MM.1S (cell line): ENCODE data around the gene ACTN1.

Experiments
- DNase-seq: peaks from one replicate; pipeline ENCODE4 v3.0.0-alpha.2; 2015
- H2AFZ ChIP-seq: fragments of 300-600 bp; sonication (generic); 2 replicates; pipeline ENCODE4 v1.6.0; 2016; ENCODE audit warnings: antibody characterized with exemption, low read length
- H3F3A ChIP-seq: fragments of 300-600 bp; sonication (generic); 2 replicates; pipeline ENCODE4 v1.6.1; 2016; ENCODE audit warnings: mild to moderate bottlenecking, antibody characterized with exemption, low read length, moderate library complexity, mixed read lengths; ENCODE audit not compliant: insufficient read depth
- H3K27ac ChIP-seq: fragments of 300-600 bp; sonication (generic); 2 replicates; pipeline ENCODE4 v1.5.1; 2016; ENCODE audit warnings: mild to moderate bottlenecking, low read length
- H3K27me3 ChIP-seq: fragments of 300-600 bp; sonication (generic); replicated peaks from 2 replicates; pipeline ENCODE4 v1.6.0; 2016; ENCODE audit warnings: low read length; ENCODE audit not compliant: insufficient read depth
- H3K36me3 ChIP-seq: fragments of 300-600 bp; sonication (generic); replicated peaks from 2 replicates; pipeline ENCODE4 v1.6.1; 2016; ENCODE audit warnings: mild to moderate bottlenecking, low read length, mixed read lengths; ENCODE audit not compliant: insufficient read depth
- H3K4me1 ChIP-seq: fragments of 300-600 bp; sonication (generic); 2 replicates; pipeline ENCODE4 v1.6.1; 2016; ENCODE audit warnings: low read length, mixed read lengths
- H3K4me2 ChIP-seq: fragments of 300-600 bp; sonication (generic); 2 replicates; pipeline ENCODE4 v1.6.0; 2016; ENCODE audit warnings: low read depth, low read length
- H3K4me3 ChIP-seq: fragments of 300-600 bp; sonication (generic); 2 replicates; pipeline ENCODE4 v1.5.1; 2016; ENCODE audit warnings: low read length, mixed read lengths
- H3K79me2 ChIP-seq: fragments of 300-600 bp; sonication (generic); 2 replicates; pipeline ENCODE4 v1.6.1; 2016; ENCODE audit warnings: mixed run types, low read length, mixed read lengths
- H3K9ac ChIP-seq: fragments of 300-600 bp; sonication (generic); 2 replicates; pipeline ENCODE4 v1.6.1; 2016; ENCODE audit warnings: low read length, mixed read lengths
- H3K9me2 ChIP-seq: fragments of 300-600 bp; sonication (generic); replicated peaks from 2 replicates; pipeline ENCODE4 v1.6.1; 2016; ENCODE audit warnings: mild to moderate bottlenecking, low read length, mixed read lengths; ENCODE audit not compliant: insufficient read depth
- H3K9me3 ChIP-seq: fragments of 300-600 bp; sonication (generic); replicated peaks from 2 replicates; pipeline ENCODE4 v1.6.1; 2016; ENCODE audit warnings: mild to moderate bottlenecking, low read length, mixed read lengths; ENCODE audit not compliant: insufficient read depth
- H4K20me1 ChIP-seq: fragments of 300-600 bp; sonication (generic); 2 replicates; pipeline ENCODE4 v1.6.1; 2016; ENCODE audit warnings: mild to moderate bottlenecking, low read length, moderate library complexity, mixed read lengths; ENCODE audit not compliant: insufficient read depth
- EZH2 ChIP-seq: fragments of 300-600 bp; sonication (generic); optimal IDR thresholded peaks from 2 replicates; pipeline ENCODE3; 2017; ENCODE audit warnings: low read depth, mild to moderate bottlenecking, antibody characterized with exemption, low read length, mixed read lengths
- EZH2phosphoT487 ChIP-seq: fragments of 300-600 bp; sonication (generic); IDR thresholded peaks from 2 replicates; pipeline ENCODE4 v1.6.1; 2018; ENCODE audit warnings: antibody characterized with exemption, low read length
- TF ChIP-seq, protein P1 (sequence below): fragments of 300-600 bp; sonication (generic); IDR thresholded peaks from 2 replicates; pipeline ENCODE4 v1.5.1; 2016; ENCODE audit warnings: antibody characterized with exemption, low read length, mixed read lengths

The ACTN1 gene

DNA sequence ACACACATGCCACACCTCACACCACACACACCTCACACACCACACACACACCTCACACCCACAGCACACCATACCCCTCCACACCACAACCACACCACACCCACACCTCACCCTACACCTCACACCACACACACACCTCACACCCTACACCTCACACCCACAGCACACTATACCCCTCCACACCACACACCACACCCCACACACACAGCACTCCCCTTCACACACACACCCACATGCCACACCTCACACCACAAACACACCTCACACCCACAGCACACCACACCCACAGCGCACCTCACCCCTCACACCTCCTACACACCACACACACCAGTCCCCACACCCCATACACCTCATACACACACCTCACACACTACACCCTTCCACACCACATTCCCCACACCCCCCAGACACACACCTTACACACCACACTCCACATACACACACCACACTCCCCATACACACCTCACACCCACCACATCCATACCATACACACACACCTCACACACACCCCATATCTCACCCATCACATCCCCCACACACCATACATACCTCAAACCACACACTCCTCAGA, 80.0 kb downstream of the ACTN1 start:
- no peaks in the 10 kb centered on the region for H3K9me3 ChIP-seq
- no peaks in the 10 kb centered on the region for H3K79me2 ChIP-seq
- peaks cover 6% of the 10 kb centered on the region; the same call in 1 of the 2 replicates for H3K4me1 ChIP-seq
- H3K4me3 ChIP-seq = no peak overlapping the region
- H3K4me2 ChIP-seq = no peak overlapping the region
- no peak for DNase-seq
- no peak overlapping the region for H3K27ac ChIP-seq
- no peak overlapping the region for H3K9ac ChIP-seq
- H3K9me2 ChIP-seq = no peaks in the 10 kb centered on the region
- no peaks in the 10 kb centered on the region for H3K36me3 ChIP-seq
- 0 out of 2 replicates have a peak, but pooled peaks cover 4% of the 10 kb centered on the region for H3F3A ChIP-seq
- H4K20me1 ChIP-seq = no peaks in the 10 kb centered on the region
- no peaks in the 10 kb centered on the region for H3K27me3 ChIP-seq
- no peak for TF ChIP-seq EZH2
- no peak overlapping the region for H2AFZ ChIP-seq

DNA sequence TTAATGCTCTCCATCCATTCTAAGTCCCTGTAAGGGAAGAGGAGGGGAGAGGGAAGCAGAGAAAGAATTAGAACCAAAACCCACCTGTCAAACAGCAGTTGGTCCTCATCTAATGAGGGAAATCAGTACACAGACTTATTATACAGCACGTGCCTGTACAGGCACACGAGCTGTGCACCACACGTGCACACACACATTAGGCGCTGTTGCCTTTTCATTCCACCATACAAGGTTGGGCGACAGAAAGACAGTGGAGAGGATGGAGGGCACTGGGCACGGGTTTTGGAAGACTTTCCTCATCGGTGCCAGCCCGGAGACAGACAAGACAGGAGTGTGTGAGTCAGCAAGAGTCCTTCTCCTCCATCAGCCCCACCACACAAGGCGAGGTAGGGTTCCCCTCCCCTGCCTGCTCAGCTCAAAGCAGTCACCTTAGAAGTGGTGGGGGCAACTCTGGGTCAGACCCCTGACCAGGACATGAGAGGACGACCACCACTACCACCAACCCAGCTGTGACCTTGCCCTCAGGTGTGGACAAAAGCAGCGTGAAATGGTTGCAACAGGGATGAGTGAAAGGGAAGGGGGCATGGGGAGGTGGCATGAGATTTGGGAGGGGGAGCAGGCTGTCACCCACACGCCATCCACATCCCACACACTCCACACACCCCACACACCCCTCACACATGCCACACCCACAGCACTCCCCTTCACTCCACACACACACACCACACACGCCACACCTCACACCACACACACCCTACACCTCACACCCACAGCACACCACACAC, 80.7 kb downstream of the ACTN1 start:
- Histone ChIP-seq H3F3A (0 out of 2 replicates have a peak, but pooled peaks cover 4% of the 10 kb centered on the region), H3K9ac (no peak overlapping the region), H3K4me3 (no peak overlapping the region), H3K27ac (peak overlapping the region; percentile 52; the same call in 1 of the 2 replicates), H3K9me3 (no peaks in the 10 kb centered on the region), H3K36me3 (no peaks in the 10 kb centered on the region), H3K79me2 (no peaks in the 10 kb centered on the region), H3K4me2 (no peak overlapping the region), H2AFZ (0 out of 2 replicates have a peak overlapping the region, but pooled peaks have one; percentile 15), H3K4me1 (peaks cover 6% of the 10 kb centered on the region; the same call in 1 of the 2 replicates), H3K9me2 (no peaks in the 10 kb centered on the region), H4K20me1 (no peaks in the 10 kb centered on the region), H3K27me3 (no peaks in the 10 kb centered on the region)
- no peak for TF ChIP-seq EZH2
- no peak for TF ChIP-seq EZH2phosphoT487
- TF ChIP-seq, protein P1, sequence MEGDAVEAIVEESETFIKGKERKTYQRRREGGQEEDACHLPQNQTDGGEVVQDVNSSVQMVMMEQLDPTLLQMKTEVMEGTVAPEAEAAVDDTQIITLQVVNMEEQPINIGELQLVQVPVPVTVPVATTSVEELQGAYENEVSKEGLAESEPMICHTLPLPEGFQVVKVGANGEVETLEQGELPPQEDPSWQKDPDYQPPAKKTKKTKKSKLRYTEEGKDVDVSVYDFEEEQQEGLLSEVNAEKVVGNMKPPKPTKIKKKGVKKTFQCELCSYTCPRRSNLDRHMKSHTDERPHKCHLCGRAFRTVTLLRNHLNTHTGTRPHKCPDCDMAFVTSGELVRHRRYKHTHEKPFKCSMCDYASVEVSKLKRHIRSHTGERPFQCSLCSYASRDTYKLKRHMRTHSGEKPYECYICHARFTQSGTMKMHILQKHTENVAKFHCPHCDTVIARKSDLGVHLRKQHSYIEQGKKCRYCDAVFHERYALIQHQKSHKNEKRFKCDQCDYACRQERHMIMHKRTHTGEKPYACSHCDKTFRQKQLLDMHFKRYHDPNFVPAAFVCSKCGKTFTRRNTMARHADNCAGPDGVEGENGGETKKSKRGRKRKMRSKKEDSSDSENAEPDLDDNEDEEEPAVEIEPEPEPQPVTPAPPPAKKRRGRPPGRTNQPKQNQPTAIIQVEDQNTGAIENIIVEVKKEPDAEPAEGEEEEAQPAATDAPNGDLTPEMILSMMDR = no peak
- DNase-seq = no peak

DNA sequence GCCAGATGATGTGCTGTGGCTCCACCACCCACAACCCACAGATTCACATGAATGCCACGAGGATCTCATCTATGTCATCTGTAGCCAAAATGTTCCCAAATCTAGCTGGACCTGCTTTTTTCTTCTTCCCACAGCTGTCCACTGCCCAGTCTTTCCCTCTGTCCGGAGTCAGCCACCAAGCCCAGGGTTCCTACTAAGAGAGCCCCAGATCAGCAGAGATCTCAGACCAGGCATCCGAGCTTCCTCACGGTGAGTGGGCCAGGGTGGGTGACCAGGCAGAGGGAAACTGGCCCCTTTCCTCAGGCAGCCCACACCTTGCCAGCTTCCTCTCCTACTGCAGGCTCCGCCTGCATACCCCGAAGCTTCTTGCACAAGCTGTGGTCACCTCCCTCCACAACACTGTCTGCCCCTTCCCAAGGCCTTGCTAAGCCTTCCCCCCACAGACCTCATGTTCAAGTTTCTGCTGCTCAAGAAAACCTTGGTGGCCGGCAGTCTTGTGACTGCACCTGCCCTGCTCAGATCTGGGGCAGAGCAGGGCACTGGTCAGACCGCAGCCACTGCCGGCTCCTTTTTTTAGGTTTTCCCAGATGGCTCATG, 81.4 kb downstream of the ACTN1 start:
- H3K9me2 ChIP-seq = no peaks in the 10 kb centered on the region
- H2AFZ ChIP-seq = 0 out of 2 replicates have a peak overlapping the region, but pooled peaks have one; percentile 15
- no peaks in the 10 kb centered on the region for H3K36me3 ChIP-seq
- peak overlapping the region; percentile 52; the same call in 1 of the 2 replicates for H3K27ac ChIP-seq
- H3K9ac ChIP-seq = no peak overlapping the region
- DNase-seq = peak; percentile 44
- H3K4me1 ChIP-seq = peaks cover 6% of the 10 kb centered on the region; the same call in 1 of the 2 replicates
- no peak overlapping the region for H3K4me3 ChIP-seq
- H3F3A ChIP-seq = 0 out of 2 replicates have a peak, but pooled peaks cover 4% of the 10 kb centered on the region
- no peaks in the 10 kb centered on the region for H3K9me3 ChIP-seq
- H3K79me2 ChIP-seq = no peaks in the 10 kb centered on the region
- H3K4me2 ChIP-seq = no peak overlapping the region
- no peaks in the 10 kb centered on the region for H3K27me3 ChIP-seq
- TF ChIP-seq EZH2 = no peak
- TF ChIP-seq, protein P1 = no peak
- no peak for TF ChIP-seq EZH2phosphoT487
- H4K20me1 ChIP-seq = no peaks in the 10 kb centered on the region
